22Rv1 (cell line): ENCODE results near the gene VCX3A.
"Not testable (repeated sequence)": the region's sequence is repeated elsewhere in the genome, so short reads cannot be mapped to it uniquely, and the experiment has no call there.

Source experiments
- H3K27ac ChIP-seq: fragments of 450-650 bp; 2 replicates; pipeline ENCODE4 v1.5.1; 2017
- ZFX ChIP-seq: fragments of 450-650 bp; IDR thresholded peaks from 2 replicates; pipeline ENCODE4 v1.6.1; 2017; ENCODE audit warnings: antibody characterized with exemption, borderline replicate concordance
- TF ChIP-seq, protein P1 (sequence below): fragments of 450-650 bp; IDR thresholded peaks from 2 replicates; pipeline ENCODE4 v1.5.1; 2017; ENCODE audit warnings: mild to moderate bottlenecking

The VCX3A gene

DNA sequence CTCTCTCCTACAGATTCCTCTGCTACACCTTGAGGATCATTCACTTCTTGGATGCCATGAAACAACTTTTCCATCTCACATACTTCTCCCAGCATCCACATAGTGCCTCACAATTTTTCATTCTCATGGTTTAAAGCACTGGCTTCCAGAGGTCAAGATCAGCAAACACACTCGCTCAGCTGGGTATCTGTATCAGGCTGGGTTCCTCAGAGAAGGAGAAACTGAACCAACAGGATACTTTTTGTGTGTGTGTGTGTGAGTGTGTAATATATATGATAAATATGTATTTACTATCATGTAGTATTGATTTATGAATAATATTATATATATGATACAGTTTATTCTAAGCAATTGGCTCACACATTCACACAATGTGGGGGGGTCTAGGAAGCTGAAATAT is at the start of gene VCX3A:
VCX3A (minus strand) TSS at position 101 of the 400 bp plus-strand sequence. CDS start 621 bp downstream, outside the sequence.
- H3K27ac ChIP-seq, result not testable (repeated sequence)

GRCh38 chrX:6574762-6575161 is 39.8 kb upstream of the VCX3A start:
- TF ChIP-seq, protein P1, sequence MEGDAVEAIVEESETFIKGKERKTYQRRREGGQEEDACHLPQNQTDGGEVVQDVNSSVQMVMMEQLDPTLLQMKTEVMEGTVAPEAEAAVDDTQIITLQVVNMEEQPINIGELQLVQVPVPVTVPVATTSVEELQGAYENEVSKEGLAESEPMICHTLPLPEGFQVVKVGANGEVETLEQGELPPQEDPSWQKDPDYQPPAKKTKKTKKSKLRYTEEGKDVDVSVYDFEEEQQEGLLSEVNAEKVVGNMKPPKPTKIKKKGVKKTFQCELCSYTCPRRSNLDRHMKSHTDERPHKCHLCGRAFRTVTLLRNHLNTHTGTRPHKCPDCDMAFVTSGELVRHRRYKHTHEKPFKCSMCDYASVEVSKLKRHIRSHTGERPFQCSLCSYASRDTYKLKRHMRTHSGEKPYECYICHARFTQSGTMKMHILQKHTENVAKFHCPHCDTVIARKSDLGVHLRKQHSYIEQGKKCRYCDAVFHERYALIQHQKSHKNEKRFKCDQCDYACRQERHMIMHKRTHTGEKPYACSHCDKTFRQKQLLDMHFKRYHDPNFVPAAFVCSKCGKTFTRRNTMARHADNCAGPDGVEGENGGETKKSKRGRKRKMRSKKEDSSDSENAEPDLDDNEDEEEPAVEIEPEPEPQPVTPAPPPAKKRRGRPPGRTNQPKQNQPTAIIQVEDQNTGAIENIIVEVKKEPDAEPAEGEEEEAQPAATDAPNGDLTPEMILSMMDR, result peak; percentile 33; the same call in 1 of the 2 replicates
- no peak for TF ChIP-seq ZFX
- no peak overlapping the region for H3K27ac ChIP-seq

DNA sequence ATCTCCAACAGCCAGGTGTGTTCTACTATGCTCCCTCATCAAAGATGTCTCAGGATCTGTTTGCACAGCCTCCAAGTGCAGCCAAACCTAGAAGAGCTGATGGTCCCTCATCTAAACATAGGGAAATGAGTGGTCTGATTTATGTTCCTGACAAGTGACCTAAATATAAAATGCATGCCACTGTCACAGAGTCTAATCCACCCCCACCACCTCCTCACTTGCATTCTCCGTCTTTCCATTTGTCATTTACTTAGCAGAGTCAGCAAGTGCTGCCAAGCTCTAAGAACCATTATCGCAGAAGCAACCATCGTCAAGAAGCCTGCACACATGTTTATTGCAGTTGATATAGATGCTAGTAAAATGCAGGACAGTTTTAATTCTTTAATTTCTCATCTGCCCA is 33.1 kb upstream of the VCX3A start:
- no peak overlapping the region for H3K27ac ChIP-seq
- no peak for TF ChIP-seq ZFX
- TF ChIP-seq, protein P1, result no peak

DNA sequence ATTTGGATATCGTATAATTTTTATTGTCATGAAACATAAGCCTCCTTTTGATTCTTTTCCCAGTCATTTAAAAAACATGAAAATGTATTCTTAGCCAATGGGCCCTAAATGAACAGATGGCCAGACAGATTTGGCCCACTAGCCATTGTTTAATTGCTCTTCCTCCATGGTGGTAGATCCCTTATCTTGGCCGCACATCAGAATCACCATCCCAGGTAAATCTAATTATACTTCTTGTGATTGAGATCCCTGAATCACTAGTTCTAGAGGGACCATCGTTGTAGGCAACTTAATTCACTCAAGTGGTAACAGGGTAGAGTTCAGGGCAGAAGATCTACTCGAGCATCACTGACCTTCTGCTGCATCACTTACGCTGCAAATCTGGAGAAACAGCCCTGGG is 24.1 kb upstream of the VCX3A start:
- H3K27ac ChIP-seq, result no peak overlapping the region
- TF ChIP-seq, protein P1, result no peak
- TF ChIP-seq ZFX, result no peak

- no peak for TF ChIP-seq ZFX
- TF ChIP-seq, protein P1, result no peak
- H3K27ac ChIP-seq, result no peak overlapping the region
Observed at GRCh38 chrX:6557690-6558089, 22.8 kb upstream of the VCX3A start.

GRCh38 chrX:6550999-6551398 is 16.1 kb upstream of the VCX3A start:
- no peak overlapping the region for H3K27ac ChIP-seq
- TF ChIP-seq, protein P1, result no peak
- TF ChIP-seq ZFX, result no peak

- TF ChIP-seq, protein P1, result no peak
- TF ChIP-seq ZFX, result no peak
- no peak overlapping the region for H3K27ac ChIP-seq
Observed at GRCh38 chrX:6545712-6546111, 10.8 kb upstream of the VCX3A start.

DNA sequence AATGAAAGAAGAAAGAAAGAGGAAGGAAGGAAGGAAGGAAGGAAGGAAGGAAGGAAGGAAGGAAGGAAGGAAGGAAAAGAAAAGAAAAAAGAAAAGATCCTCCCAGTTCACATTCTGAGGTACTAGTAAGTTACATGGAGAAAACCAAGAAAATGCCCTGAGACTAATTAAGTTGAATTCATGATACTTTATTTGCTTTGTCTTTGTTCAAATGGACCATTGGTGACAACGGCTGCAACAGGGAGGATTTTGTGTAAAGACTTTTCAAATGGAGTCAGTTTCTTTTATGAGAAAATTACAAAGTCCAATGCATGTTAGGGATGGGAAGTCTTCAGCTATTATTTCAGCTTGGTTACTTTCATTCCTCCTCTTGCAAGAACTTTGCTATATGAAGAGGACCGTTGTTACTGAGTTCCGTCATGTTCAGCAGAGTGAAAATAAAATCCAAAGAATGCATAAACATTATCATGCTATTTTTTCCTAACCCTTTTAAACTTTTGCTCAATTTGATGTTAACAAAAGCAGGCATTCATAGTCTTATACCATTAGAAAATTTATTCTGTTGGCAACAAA is 8.3 kb downstream of the VCX3A start:
- TF ChIP-seq ZFX, result no peak
- TF ChIP-seq, protein P1, result no peak
- H3K27ac ChIP-seq, result no peak overlapping the region
